ENCODE results near the gene POLE4. TPM values are rescaled to one million over a fixed set of nuclear protein-coding genes. Genes with fewer than 3 reads are reported as not detected.

Gene POLE4
- polyA plus RNA-seq, 1 of the 3 experiments (the other 2 are of a cell fraction): 42.1 TPM

- Histone ChIP-seq H2AFZ (ENCODE audit: low read depth) (no peak overlapping the region), H4K20me1 (ENCODE audit: insufficient read depth) (no peaks in the 10 kb centered on the region), H3K4me2 (no peak overlapping the region), H3K79me2 (ENCODE audit: insufficient read depth) (no peaks in the 10 kb centered on the region), H3K27ac (ENCODE audit: low read depth in 2 of 2, low read length in 1 of 2) (no peak overlapping the region), H3F3A (replicated peaks; ENCODE audit: insufficient read depth) (peaks cover 4% of the 10 kb centered on the region), H3K9ac (no peak overlapping the region), H3K4me1 (ENCODE audit: control insufficient read depth in 1 of 2, insufficient read depth in 2 of 2, low read depth in 1 of 2, low read length in 1 of 2) (no peaks in the 10 kb centered on the region), H3K9me2 (no peaks in the 10 kb centered on the region), H3K36me3 (replicated peaks in 1 of 2; ENCODE audit: control insufficient read depth in 1 of 2, insufficient read depth in 2 of 2, low read length in 1 of 2) (no peaks in the 10 kb centered on the region), H3K27me3 (ENCODE audit: insufficient read depth) (no peaks in the 10 kb centered on the region), H3K9me3 (no peaks in the 10 kb centered on the region), H3K4me3 (ENCODE audit: low read depth in 2 of 2, low read length in 1 of 2) (no peak overlapping the region)
- WGBS (ENCODE audit: low lambda C conversion rate): 87% methylated on average over 8 of the region's 8 CpGs
- DNase-seq: no peak
- TF ChIP-seq MEF2A (IDR thresholded peaks at IDR 0.05; ENCODE audit: borderline replicate concordance, low read depth): no peak
- TF ChIP-seq EP300 (IDR thresholded peaks at IDR 0.05; ENCODE audit: borderline replicate concordance in 1 of 2, low read depth in 1 of 2, low read length in 1 of 2): no peak
- TF ChIP-seq NFIC (IDR thresholded peaks at IDR 0.05; ENCODE audit: borderline replicate concordance): no peak
- TF ChIP-seq EZH2phosphoT487 (IDR thresholded peaks at IDR 0.05; ENCODE audit: borderline replicate concordance, low read depth): no peak
- TF ChIP-seq RAD21 (IDR thresholded peaks at IDR 0.05; ENCODE audit: low read length): no peak
- no peak for TF ChIP-seq NRF1 (IDR thresholded peaks at IDR 0.05; ENCODE audit: low read depth, low read length)
- CTCF ChIA-PET: no interaction called here
- POLR2A ChIA-PET: no interaction called here
These were observed 5.9 kb upstream of the POLE4 start for GRCh38 chr2:74952575-74952974.

- H3K4me2 ChIP-seq: no peak overlapping the region
- peaks cover 0 to 3% of the 10 kb centered on the region in 2 experiments; a peak in 1 of 4 replicates for H3K4me1 ChIP-seq (ENCODE audit: control insufficient read depth in 1 of 2, insufficient read depth in 2 of 2, low read depth in 1 of 2, low read length in 1 of 2)
- H3K9me2 ChIP-seq: no peaks in the 10 kb centered on the region
- no peak overlapping the region for H3K4me3 ChIP-seq (ENCODE audit: low read depth in 2 of 2, low read length in 1 of 2)
- H3K36me3 ChIP-seq (replicated peaks in 1 of 2; ENCODE audit: control insufficient read depth in 1 of 2, insufficient read depth in 2 of 2, low read length in 1 of 2): no peaks in the 10 kb centered on the region
- H4K20me1 ChIP-seq (ENCODE audit: insufficient read depth): no peaks in the 10 kb centered on the region
- no peak overlapping the region for H3K27ac ChIP-seq (ENCODE audit: low read depth in 2 of 2, low read length in 1 of 2)
- no peaks in the 10 kb centered on the region for H3K27me3 ChIP-seq (ENCODE audit: insufficient read depth)
- DNase-seq: no peak
- no peak overlapping the region for H2AFZ ChIP-seq (ENCODE audit: low read depth)
- POLR2A ChIA-PET: no interaction called here
- WGBS (ENCODE audit: low lambda C conversion rate): 81% methylated on average over 10 of the region's 10 CpGs
- CTCF ChIA-PET: no interaction called here
- H3K9ac ChIP-seq: no peak overlapping the region
- no peaks in the 10 kb centered on the region for H3K9me3 ChIP-seq
- peaks cover 4% of the 10 kb centered on the region for H3F3A ChIP-seq (replicated peaks; ENCODE audit: insufficient read depth)
- TF ChIP-seq EP300 (IDR thresholded peaks at IDR 0.05; ENCODE audit: borderline replicate concordance in 1 of 2, low read depth in 1 of 2, low read length in 1 of 2): no peak
- no peak for TF ChIP-seq NFIC (IDR thresholded peaks at IDR 0.05; ENCODE audit: borderline replicate concordance)
- no peak for TF ChIP-seq REST (IDR thresholded peaks at IDR 0.05; ENCODE audit: low read depth, low read length)
- no peak for TF ChIP-seq GABPA (IDR thresholded peaks at IDR 0.05; ENCODE audit: low read depth)
- no peak for TF ChIP-seq MXI1 (IDR thresholded peaks at IDR 0.05; ENCODE audit: low read depth, low read length)
- TF ChIP-seq NRF1 (IDR thresholded peaks at IDR 0.05; ENCODE audit: low read depth, low read length): no peak
- no peak for TF ChIP-seq MEF2A (IDR thresholded peaks at IDR 0.05; ENCODE audit: borderline replicate concordance, low read depth)
- TF ChIP-seq POLR2AphosphoS5 (IDR thresholded peaks at IDR 0.05; ENCODE audit: low read depth, low read length): no peak
- TF ChIP-seq YY1 (IDR thresholded peaks at IDR 0.05; ENCODE audit: low read depth): no peak
- no peak for TF ChIP-seq GATA2 (CRISPR knock-in tag; IDR thresholded peaks at IDR 0.05)
- TF ChIP-seq SMC3 (IDR thresholded peaks at IDR 0.05; ENCODE audit: low read depth, low read length): no peak
- TF ChIP-seq JUND (IDR thresholded peaks at IDR 0.05): no peak
- TF ChIP-seq FOSL2 (IDR thresholded peaks at IDR 0.05; ENCODE audit: borderline replicate concordance, low read depth): no peak
- no peak for TF ChIP-seq SIN3A (IDR thresholded peaks at IDR 0.05; ENCODE audit: borderline replicate concordance, low read depth, low read length)
- TF ChIP-seq ELF1 (IDR thresholded peaks at IDR 0.05): no peak
- no peak for TF ChIP-seq RFX5 (IDR thresholded peaks at IDR 0.05; ENCODE audit: low read length)
- H3K79me2 ChIP-seq (ENCODE audit: insufficient read depth): no peaks in the 10 kb centered on the region
These were observed 4.5 kb upstream of the POLE4 start for GRCh38 chr2:74953796-74954499.
